Hepatocyte (in vitro differentiated cells): ENCODE results near the gene SPSB2. TPM values are rescaled to one million over a fixed set of nuclear protein-coding genes. Genes with fewer than 3 reads are reported as not detected.

Experiments used
- DNase-seq: peaks from one replicate; pipeline ENCODE4 v3.0.0-alpha.2; 2016; ENCODE audit warnings: low spot score
- H2AFZ ChIP-seq: fragments of 200-600 bp; sonication (generic); 2 replicates; pipeline ENCODE4 v1.6.0; 2016; ENCODE audit warnings: antibody characterized with exemption, mild to moderate bottlenecking
- H3K27ac ChIP-seq: fragments of 200-600 bp; sonication (generic); 2 replicates; pipeline ENCODE4 v1.5.1; 2016; ENCODE audit warnings: mild to moderate bottlenecking
- H3K27me3 ChIP-seq: fragments of 200-600 bp; sonication (generic); 2 replicates; pipeline ENCODE4 v1.6.1; 2016
- H3K36me3 ChIP-seq: fragments of 200-600 bp; sonication (generic); replicated peaks from 2 replicates; pipeline ENCODE4 v1.5.1; 2016; ENCODE audit warnings: low read depth; ENCODE audit not compliant: insufficient read depth
- H3K4me1 ChIP-seq: fragments of 200-600 bp; sonication (generic); 2 replicates; pipeline ENCODE4 v1.5.1; 2016; ENCODE audit warnings: mild to moderate bottlenecking, moderate library complexity; ENCODE audit not compliant: insufficient read depth
- H3K4me2 ChIP-seq: fragments of 200-600 bp; sonication (generic); 2 replicates; pipeline ENCODE4 v1.6.0; 2016
- H3K4me3 ChIP-seq: fragments of 200-600 bp; sonication (generic); 2 replicates; pipeline ENCODE4 v1.5.1; 2016; ENCODE audit warnings: mild to moderate bottlenecking
- H3K79me2 ChIP-seq: fragments of 200-600 bp; sonication (generic); 2 replicates; pipeline ENCODE4 v1.6.0; 2017; ENCODE audit warnings: mild to moderate bottlenecking
- H3K9me2 ChIP-seq: fragments of 200-600 bp; sonication (generic); replicated peaks from 2 replicates; pipeline ENCODE4 v1.6.0; 2017; ENCODE audit warnings: mild to moderate bottlenecking; ENCODE audit not compliant: insufficient read depth
- H3K9me3 ChIP-seq: fragments of 200-600 bp; sonication (generic); 2 replicates; pipeline ENCODE4 v1.5.1; 2016; ENCODE audit warnings: low read depth, mild to moderate bottlenecking
- H4K20me1 ChIP-seq: fragments of 200-600 bp; sonication (generic); 2 replicates; pipeline ENCODE4 v1.6.0; 2016; ENCODE audit warnings: mild to moderate bottlenecking; ENCODE audit not compliant: insufficient read depth, poor library complexity, severe bottlenecking
- EZH2 ChIP-seq: fragments of 200-600 bp; sonication (generic); IDR thresholded peaks from 2 replicates; pipeline ENCODE4 v1.6.1; 2016; ENCODE audit warnings: antibody characterized with exemption, mild to moderate bottlenecking, borderline replicate concordance
- EZH2phosphoT487 ChIP-seq: fragments of 200-600 bp; sonication (generic); IDR thresholded peaks from one replicate; pipeline ENCODE4 v1.6.1; 2018; ENCODE audit warnings: antibody characterized with exemption, mild to moderate bottlenecking, low read depth, moderate library complexity; ENCODE audit not compliant: unreplicated experiment, severe bottlenecking
- WGBS: methylation state at CpG from one replicate; pipeline ENCODE4 v1.1.6; 2016; ENCODE audit warnings: low lambda C conversion rate; ENCODE audit errors: missing lambda C conversion rate; 5-methylcytosine and 5-hydroxymethylcytosine counted together
- polyA plus RNA-seq: library from polyadenylated mRNA; unstranded; fragments of >200 nt; fragmentation: Nextera tagmentation; extraction: Ambion mirVana; gene quantifications from 2 replicates; pipeline ENCODE4 v1.2.1, GENCODE V29; 2016
- total RNA-seq: library from RNA; depleted of rRNA; stranded (reverse); fragments of >200 nt; gene quantifications from 2 replicates; pipeline ENCODE4 v1.2.3, GENCODE V29; 2014
- TF ChIP-seq, protein P1 (sequence below): fragments of 200-600 bp; sonication (generic); IDR thresholded peaks from 2 replicates; pipeline ENCODE4 v1.5.1; 2016; ENCODE audit warnings: antibody characterized with exemption, mild to moderate bottlenecking; ENCODE audit not compliant: poor library complexity

The SPSB2 gene
- total and polyA plus RNA-seq, 2 experiments from 2014 or later, result 11.0 to 14.1 TPM

DNA sequence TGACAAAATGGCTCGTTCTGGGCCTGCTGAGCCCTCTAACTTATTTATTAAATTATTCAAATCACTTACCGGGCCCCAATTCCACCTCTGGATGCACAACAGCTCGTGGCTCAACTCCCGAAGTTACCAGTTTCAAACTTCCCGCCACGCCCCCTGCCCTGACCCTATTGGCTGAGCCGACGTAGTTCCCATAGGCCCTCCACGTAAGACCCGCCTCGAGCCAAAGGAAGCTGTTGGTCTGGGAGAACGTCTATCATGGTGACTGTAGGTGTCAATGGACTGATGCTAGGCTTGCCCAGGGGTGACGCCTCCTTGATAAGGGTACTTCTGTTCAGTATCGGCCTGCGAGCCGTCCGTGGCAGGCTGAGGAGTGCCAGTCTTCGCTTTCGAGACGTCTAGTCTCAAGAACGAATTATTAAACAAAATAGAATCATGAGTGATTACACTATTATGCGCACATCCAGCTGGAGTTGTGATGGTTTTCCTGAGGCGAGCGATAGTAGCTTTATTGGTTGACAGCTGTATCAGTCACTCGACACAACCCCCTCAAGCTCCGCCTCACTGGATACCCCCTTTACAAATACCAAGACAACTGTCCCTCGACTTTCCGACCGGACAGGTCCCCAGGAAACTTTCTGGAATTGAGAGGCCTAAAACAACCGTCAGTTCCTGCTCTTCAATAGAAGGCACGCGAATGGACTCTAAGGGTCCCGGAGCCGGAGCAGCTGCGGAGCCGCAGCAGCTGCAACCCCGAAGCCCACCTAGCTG lies 21.8 kb downstream of the SPSB2 start, which contains the start of gene CDCA3:
CDCA3 (minus strand) TSS at position 134 of the 768 bp plus-strand sequence. CDS start 334 bp downstream, outside the sequence.
- H2AFZ ChIP-seq, result peak within 1 kb of the TSS; percentile 67
- no peaks in the 10 kb centered on the region for H3K36me3 ChIP-seq

DNA sequence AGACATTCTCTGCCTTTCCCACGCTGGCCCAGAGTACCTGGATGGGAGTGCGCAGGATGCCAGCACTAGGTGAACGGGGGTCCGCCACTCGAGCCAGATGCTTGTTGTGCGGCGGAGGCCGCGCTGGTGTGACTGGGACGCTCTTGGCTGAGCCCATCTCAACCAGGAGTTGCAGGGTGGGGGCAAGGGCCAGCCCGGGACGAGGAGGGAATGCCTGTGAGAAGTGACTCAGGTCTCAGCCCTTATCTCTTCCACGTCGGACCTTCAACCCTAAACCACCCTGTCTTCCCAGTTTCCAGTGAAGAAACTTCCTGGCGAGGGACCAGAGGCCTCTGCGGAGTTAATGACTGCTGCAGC lies 22.3 kb downstream of the SPSB2 start:
- H3K4me1 ChIP-seq, result peaks cover 13% of the 10 kb centered on the region
- no peak overlapping the region for H3K4me3 ChIP-seq
- H3K36me3 ChIP-seq, result no peaks in the 10 kb centered on the region
- H4K20me1 ChIP-seq, result no peaks in the 10 kb centered on the region
- no peak for TF ChIP-seq EZH2phosphoT487
- TF ChIP-seq EZH2, result no peak
- TF ChIP-seq, protein P1, sequence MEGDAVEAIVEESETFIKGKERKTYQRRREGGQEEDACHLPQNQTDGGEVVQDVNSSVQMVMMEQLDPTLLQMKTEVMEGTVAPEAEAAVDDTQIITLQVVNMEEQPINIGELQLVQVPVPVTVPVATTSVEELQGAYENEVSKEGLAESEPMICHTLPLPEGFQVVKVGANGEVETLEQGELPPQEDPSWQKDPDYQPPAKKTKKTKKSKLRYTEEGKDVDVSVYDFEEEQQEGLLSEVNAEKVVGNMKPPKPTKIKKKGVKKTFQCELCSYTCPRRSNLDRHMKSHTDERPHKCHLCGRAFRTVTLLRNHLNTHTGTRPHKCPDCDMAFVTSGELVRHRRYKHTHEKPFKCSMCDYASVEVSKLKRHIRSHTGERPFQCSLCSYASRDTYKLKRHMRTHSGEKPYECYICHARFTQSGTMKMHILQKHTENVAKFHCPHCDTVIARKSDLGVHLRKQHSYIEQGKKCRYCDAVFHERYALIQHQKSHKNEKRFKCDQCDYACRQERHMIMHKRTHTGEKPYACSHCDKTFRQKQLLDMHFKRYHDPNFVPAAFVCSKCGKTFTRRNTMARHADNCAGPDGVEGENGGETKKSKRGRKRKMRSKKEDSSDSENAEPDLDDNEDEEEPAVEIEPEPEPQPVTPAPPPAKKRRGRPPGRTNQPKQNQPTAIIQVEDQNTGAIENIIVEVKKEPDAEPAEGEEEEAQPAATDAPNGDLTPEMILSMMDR, result no peak
- H3K79me2 ChIP-seq, result peaks cover 26% of the 10 kb centered on the region
- WGBS, result 14% methylated on average over 16 of the region's 16 CpGs
- H3K9me3 ChIP-seq, result no peaks in the 10 kb centered on the region
- DNase-seq, result peak; percentile 86
- H3K27ac ChIP-seq, result peak overlapping the region; percentile 69
- H3K27me3 ChIP-seq, result no peaks in the 10 kb centered on the region
- H3K9me2 ChIP-seq, result no peaks in the 10 kb centered on the region
- H3K4me2 ChIP-seq, result peak overlapping the region; percentile 76
- no peak overlapping the region for H2AFZ ChIP-seq

More for the DNA sequence above, 21.8 kb downstream of the SPSB2 start, which contains the start of gene CDCA3:
- H3K9me2 ChIP-seq, result no peaks in the 10 kb centered on the region
- no peaks in the 10 kb centered on the region for H3K9me3 ChIP-seq
- peak within 1 kb of the TSS; percentile 89 for H3K27ac ChIP-seq
- under 1% methylated on average over 37 of the region's 37 CpGs for WGBS
- TF ChIP-seq EZH2, result no peak
- TF ChIP-seq EZH2phosphoT487, result no peak
- TF ChIP-seq, protein P1, result no peak
- H3K79me2 ChIP-seq, result peaks cover 27% of the 10 kb centered on the region
- peak within 1 kb of the TSS; percentile 22 for H3K4me3 ChIP-seq
- peaks cover 13% of the 10 kb centered on the region for H3K4me1 ChIP-seq
- H4K20me1 ChIP-seq, result no peaks in the 10 kb centered on the region
- peak; percentile 97 for DNase-seq
- H3K4me2 ChIP-seq, result peak within 1 kb of the TSS; percentile 76
- no peaks in the 10 kb centered on the region for H3K27me3 ChIP-seq

DNA sequence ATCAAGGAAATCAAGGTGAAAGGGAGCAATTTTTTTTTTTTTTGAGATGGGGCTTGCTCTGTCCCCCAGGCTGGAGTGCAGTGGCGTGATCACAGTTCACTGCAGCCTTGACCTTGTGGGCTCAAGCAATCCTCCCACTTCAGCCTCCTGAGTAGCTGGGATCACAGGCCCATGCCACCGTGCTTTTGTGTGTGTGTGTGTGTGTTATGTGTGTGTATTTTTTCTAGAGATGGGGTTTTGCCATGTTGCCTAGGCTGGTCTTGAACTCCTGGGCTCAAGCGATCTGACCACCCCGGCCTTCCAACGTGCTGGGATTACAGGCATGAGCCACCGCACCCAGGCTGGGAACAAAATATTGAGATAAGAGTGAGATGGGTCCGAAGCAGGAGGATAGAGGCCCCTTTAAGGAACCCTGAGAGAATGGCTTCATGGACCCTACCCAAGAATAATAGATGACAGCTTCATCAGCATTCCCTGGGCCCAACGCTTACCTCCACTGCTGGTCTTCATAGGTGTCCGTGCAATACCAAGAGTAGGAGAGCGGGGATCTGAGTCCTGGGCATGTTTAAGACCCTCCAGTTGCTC lies 23.0 kb downstream of the SPSB2 start:
- Histone ChIP-seq H3K9me2 (no peaks in the 10 kb centered on the region), H2AFZ (no peak overlapping the region), H3K27me3 (no peaks in the 10 kb centered on the region), H3K36me3 (no peaks in the 10 kb centered on the region), H4K20me1 (no peaks in the 10 kb centered on the region), H3K79me2 (peaks cover 19% of the 10 kb centered on the region), H3K4me2 (peak overlapping the region; percentile 76), H3K27ac (peak overlapping the region; percentile 69), H3K9me3 (no peaks in the 10 kb centered on the region), H3K4me1 (peaks cover 13% of the 10 kb centered on the region), H3K4me3 (no peak overlapping the region)
- WGBS, result 90% methylated on average over 10 of the region's 10 CpGs
- TF ChIP-seq EZH2 (no peak), EZH2phosphoT487 (no peak)
- TF ChIP-seq, protein P1, result no peak
- DNase-seq, result no peak
